ELR (cell line): ENCODE results near the gene IRAG1.

Experiments
- DNase-seq: peaks from one replicate; pipeline ENCODE4 v3.0.0-alpha.2; 2015; ENCODE audit warnings: low read depth

The IRAG1 gene, protein sequence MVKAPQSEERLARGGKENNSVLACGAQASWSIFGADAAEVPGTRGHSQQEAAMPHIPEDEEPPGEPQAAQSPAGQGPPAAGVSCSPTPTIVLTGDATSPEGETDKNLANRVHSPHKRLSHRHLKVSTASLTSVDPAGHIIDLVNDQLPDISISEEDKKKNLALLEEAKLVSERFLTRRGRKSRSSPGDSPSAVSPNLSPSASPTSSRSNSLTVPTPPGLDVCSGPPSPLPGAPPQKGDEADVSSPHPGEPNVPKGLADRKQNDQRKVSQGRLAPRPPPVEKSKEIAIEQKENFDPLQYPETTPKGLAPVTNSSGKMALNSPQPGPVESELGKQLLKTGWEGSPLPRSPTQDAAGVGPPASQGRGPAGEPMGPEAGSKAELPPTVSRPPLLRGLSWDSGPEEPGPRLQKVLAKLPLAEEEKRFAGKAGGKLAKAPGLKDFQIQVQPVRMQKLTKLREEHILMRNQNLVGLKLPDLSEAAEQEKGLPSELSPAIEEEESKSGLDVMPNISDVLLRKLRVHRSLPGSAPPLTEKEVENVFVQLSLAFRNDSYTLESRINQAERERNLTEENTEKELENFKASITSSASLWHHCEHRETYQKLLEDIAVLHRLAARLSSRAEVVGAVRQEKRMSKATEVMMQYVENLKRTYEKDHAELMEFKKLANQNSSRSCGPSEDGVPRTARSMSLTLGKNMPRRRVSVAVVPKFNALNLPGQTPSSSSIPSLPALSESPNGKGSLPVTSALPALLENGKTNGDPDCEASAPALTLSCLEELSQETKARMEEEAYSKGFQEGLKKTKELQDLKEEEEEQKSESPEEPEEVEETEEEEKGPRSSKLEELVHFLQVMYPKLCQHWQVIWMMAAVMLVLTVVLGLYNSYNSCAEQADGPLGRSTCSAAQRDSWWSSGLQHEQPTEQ

DNA sequence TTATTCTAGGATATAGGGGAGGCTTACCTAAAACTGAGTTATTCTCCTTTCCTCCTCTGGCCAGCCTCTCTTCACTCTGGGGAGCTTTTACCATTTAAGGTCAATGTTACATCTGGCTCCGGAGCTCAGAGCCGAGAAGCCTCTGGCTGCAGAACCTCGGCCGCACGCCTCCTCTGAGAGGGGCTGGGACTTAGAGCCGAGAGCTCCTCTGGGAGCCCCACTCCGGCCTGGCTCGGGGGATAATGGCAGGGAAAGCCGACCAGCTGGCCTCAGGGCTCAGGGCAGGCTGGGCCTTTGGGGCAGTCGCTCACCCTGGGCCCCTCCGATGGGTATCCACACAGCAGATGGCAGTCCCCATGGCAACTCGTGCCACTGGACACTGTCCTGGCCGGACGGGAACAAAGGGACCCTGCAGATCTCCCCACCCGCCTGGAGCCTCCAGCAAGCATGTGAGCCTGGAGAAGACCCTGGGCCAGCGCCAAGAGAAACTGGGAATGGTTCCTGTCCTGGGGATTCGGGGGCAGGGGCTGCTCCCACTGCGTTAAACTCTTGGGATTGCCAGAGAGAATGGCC lies at the start of gene IRAG1:
Gene IRAG1, minus strand, starts transcription at position 247 of the 573 bp plus-strand sequence. Its CDS starts 153 bp downstream, at position 94.
- DNase-seq: no peak

DNA sequence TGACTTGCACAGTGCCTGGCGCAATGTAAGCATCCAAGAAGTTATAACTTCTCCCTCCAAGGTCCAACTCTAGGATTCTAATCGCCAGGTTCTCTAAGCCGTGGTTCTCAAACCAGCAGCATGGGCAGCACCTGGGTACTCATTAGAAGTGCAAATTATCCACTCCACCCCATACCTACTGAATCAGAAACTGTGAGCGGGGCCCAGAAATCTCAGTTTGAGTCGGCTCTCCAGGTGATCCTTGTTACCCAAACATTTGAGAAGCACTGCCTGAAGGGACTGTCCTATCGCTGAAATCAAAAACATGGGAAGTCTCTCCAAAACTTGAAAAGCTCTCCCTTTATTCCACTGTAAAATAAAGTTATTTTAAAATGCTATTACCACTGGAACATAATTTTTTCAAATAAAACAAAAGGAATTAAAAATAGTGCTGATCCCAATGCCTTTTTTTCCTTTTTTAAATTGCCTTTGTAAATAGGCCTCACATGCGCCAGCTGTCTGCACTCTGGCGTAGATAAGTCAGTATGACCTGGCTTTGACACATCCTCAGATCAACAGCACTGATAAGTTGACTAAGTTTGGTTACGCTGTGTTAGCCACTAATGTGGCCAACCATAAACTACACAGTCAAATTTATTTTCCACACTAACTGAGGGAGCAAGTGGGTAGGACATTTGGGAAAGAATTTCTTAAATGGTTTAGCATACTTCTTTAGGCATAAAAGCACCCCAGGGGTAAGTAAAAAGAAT lies 49.1 kb upstream of the IRAG1 start:
- DNase-seq: peak; percentile 92

DNA sequence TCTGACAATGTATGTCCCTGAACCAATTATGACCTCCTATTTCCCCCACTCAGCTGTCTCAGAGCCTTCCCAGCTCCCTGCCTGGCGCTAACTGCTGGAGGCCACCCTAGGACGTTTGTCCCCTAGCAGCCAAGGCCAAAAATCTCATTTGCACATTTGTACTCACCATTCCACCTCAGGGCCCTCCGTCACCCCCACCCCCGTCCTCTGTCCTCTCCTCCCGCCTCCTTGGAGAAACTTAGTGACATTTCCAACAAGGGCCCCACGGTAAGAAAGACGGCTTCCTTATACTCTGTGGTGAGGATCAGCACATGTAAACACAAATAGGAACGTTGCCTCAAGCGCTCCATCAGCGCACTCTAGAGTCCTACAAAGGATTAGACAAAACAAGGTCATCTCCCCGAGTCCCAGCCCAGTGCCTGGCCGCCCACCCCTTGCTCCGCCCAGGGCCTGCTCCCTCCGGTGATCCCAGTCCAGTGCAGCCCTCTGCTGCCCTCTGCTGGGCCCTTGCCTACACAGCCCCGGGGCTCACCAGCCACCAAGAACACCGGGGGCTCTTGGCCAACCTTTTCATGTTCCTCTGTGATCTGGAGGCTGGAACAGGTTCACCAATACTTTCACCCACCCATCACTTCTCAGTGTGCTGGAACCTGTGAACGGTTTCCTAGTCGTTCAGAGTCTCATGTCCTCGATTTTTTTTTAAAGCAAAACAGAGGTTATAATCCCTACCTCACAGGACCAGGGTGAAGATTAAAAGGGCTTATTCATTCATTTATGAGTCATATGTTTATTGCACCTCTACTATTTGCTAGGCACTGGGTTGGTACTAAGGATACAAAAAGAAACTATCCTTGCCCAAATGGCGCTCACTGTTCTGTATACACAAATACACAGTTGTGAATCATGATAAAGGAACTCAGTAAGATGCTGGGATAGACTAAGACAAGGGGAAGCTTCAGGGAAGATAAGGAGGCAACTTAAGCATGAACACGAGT lies 42.2 kb upstream of the IRAG1 start:
- DNase-seq: peak; percentile 97

- no peak for DNase-seq
Observed at GRCh38 chr11:10731064-10731680, 37.6 kb upstream of the IRAG1 start.

- DNase-seq: no peak
Observed at GRCh38 chr11:10730151-10730550, 36.6 kb upstream of the IRAG1 start.

DNA sequence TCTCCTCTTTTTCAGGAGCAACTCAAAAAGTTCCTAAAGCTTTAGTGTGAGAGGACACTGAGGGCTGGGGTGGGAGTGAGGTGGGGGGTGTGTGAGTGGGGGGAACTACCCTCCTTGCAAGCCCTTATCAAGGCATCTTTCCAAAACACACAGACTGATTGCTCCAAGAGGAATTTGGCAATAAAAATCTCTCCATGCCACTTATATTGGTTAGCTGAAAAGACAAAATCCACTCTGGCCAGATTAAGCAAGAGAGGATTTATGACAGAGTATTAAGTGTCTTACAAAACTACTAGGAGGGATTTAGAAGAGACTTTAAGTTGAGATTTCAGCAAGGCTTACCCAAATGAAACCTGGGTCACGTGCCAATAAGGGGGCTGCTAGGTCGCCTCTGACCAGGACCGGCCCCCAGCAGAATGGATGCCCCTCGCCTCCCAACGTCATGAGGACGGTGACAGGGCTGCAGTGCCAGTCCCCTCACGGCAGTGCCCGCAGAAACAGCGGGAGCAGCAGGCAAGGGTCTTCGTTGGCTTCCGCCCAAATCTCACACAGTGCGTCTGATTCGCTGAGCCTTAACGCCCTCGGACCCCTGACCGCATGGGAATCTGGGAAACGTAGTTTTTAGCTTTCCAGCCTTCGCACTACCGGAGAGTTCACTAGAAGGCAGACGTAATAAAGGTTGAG lies 35.4 kb upstream of the IRAG1 start:
- DNase-seq: no peak

GRCh38 chr11:10728154-10728553 lies 34.6 kb upstream of the IRAG1 start:
- DNase-seq: no peak

GRCh38 chr11:10727146-10727851 lies 33.7 kb upstream of the IRAG1 start:
- DNase-seq: no peak

GRCh38 chr11:10725907-10726253 lies 32.3 kb upstream of the IRAG1 start:
- DNase-seq: no peak

GRCh38 chr11:10725114-10725906 lies 31.8 kb upstream of the IRAG1 start:
- peak; percentile 91 for DNase-seq

GRCh38 chr11:10722307-10722706 lies 28.8 kb upstream of the IRAG1 start:
- no peak for DNase-seq

- no peak for DNase-seq
Observed at GRCh38 chr11:10720881-10721376, 27.4 kb upstream of the IRAG1 start.

- DNase-seq: no peak
Observed at GRCh38 chr11:10719616-10720015, 26.1 kb upstream of the IRAG1 start.

DNA sequence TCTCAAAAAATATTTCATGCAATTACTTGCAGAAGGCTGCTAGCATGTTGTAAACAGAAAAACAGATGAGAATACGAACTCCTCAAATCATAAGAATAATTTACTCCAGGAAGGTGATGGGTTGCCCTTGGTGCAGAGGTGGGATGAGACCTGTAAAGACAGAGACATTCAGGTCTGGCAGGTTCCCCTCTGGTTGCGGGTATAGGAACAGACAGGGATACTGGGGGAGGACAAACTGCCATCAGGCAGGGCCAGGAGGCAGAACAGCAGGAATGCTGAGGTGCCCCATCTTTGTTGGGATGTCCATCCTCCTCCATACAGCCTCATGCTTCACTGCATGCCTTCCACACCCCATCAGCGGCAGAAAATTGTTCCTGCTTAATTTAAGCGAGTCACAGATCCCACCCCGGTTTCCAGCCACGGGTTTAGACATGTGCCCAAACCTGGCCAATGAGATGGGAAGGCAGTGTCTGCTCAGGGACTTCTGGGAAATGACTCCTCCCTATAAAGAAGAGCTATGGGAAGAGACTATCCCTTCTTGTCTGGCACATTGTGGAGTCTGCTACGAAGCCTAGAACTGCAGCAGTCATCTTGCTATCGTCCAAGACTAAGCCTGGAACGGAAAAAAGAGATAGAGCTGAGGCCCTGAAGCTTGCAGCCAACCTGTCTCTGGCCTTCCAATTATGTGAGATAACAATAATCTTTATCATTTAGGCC lies 23.1 kb upstream of the IRAG1 start:
- peak; percentile 18 for DNase-seq

- peak; percentile 57 for DNase-seq
Observed at GRCh38 chr11:10716122-10716521, 22.6 kb upstream of the IRAG1 start.

DNA sequence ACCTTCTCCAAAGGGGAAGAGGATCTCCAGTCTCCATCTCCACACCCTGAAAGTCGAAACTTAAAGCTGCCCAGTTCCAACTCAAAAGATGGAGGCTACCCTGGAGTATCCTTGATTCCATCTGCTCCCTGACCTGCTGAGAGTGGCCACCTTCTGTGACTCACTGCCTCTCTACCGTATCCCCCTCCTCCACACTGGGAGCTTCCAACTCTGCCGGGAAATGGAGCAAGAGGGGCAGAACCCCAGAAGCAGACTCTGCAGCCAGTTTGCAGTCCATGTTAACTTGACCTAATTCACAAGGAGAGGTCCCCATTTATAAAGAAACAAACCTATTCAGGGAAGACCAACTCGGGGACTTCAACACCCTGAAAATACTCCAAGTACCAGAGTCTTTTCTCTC lies 22.0 kb upstream of the IRAG1 start:
- DNase-seq: no peak
